Measurements from ENCODE around the gene OTOGL.

The OTOGL gene

GRCh38 chr12:80162177-80162576 lies 62.8 kb downstream of the OTOGL start:
- CTCF ChIA-PET = interaction anchor here (0.6 to 1.6 kb wide), 2 partner anchors 12 to 33 kb away, joined by 3 to 4 read pairs; no protein-coding TSS in a partner anchor
- POLR2A ChIA-PET = no interaction called here
- H3K9me3 ChIP-seq (ENCODE audit: control insufficient read depth, insufficient read depth, low read depth, low read length) = no peaks in the 10 kb centered on the region; the same call in 1 of the 2 replicates
- no peaks in the 10 kb centered on the region; a peak in 1 of 3 replicates for H3K36me3 ChIP-seq (ENCODE audit: control insufficient read depth in 2 of 2, insufficient read depth in 1 of 2, low read length in 2 of 2)
- H3K27ac ChIP-seq (ENCODE audit: extremely low read depth, low read depth, low read length) = no peak overlapping the region
- TF ChIP-seq MEIS1 (CRISPR knock-in tag; IDR thresholded peaks at IDR 0.05; ENCODE audit: borderline replicate concordance) (no peak), ZNF433 (tag by site-specific recombination; IDR thresholded peaks at IDR 0.05; ENCODE audit: low read depth) (no peak), ZNF394 (tag by site-specific recombination; IDR thresholded peaks at IDR 0.05; ENCODE audit: borderline replicate concordance) (no peak), ZNF658 (tag by site-specific recombination; IDR thresholded peaks at IDR 0.05) (no peak), GLI4 (tag by site-specific recombination; IDR thresholded peaks at IDR 0.05) (no peak), ZNF707 (tag by site-specific recombination; IDR thresholded peaks at IDR 0.05) (no peak), ZNF626 (tag by site-specific recombination; IDR thresholded peaks at IDR 0.05) (no peak), YY2 (tag by site-specific recombination; IDR thresholded peaks at IDR 0.05) (no peak), ATF2 (tag by site-specific recombination; IDR thresholded peaks at IDR 0.05; ENCODE audit: low read depth) (no peak), ZIC2 (tag by site-specific recombination; IDR thresholded peaks at IDR 0.05) (no peak), ZNF654 (tag by site-specific recombination; IDR thresholded peaks at IDR 0.05; ENCODE audit: low read depth) (no peak), ZNF354C (tag by site-specific recombination; IDR thresholded peaks at IDR 0.05; ENCODE audit: borderline replicate concordance, low read depth) (no peak), ZNF561 (tag by site-specific recombination; IDR thresholded peaks at IDR 0.05; ENCODE audit: borderline replicate concordance) (no peak), MZF1 (tag by site-specific recombination; IDR thresholded peaks at IDR 0.05; ENCODE audit: borderline replicate concordance) (no peak), ZNF366 (tag by site-specific recombination; conservative IDR thresholded peaks at IDR 0.05) (no peak), ZBTB11 (tag by site-specific recombination; conservative IDR thresholded peaks at IDR 0.05; ENCODE audit: low read depth) (no peak), KLF1 (tag by site-specific recombination; IDR thresholded peaks at IDR 0.05) (no peak)
- H3K4me1 ChIP-seq (ENCODE audit: control insufficient read depth, insufficient read depth, low read length) = no peaks in the 10 kb centered on the region
- H3K4me3 ChIP-seq (ENCODE audit: low read depth, low read length) = no peak overlapping the region

GRCh38 chr12:80165746-80166145 lies 66.4 kb downstream of the OTOGL start:
- H3K4me1 ChIP-seq (ENCODE audit: control insufficient read depth, insufficient read depth, low read length) = no peaks in the 10 kb centered on the region
- H3K36me3 ChIP-seq (ENCODE audit: control insufficient read depth in 2 of 2, insufficient read depth in 1 of 2, low read length in 2 of 2) = no peaks in the 10 kb centered on the region; a peak in 1 of 3 replicates
- no peaks in the 10 kb centered on the region; the same call in 1 of the 2 replicates for H3K9me3 ChIP-seq (ENCODE audit: control insufficient read depth, insufficient read depth, low read depth, low read length)
- POLR2A ChIA-PET = no interaction called here
- no peak overlapping the region for H3K4me3 ChIP-seq (ENCODE audit: low read depth, low read length)
- no peak for TF ChIP-seq ZNF18 (tag by site-specific recombination; IDR thresholded peaks at IDR 0.05)
- no peak for TF ChIP-seq ZBTB11 (tag by site-specific recombination; conservative IDR thresholded peaks at IDR 0.05; ENCODE audit: low read depth)
- TF ChIP-seq HOXA7 (CRISPR knock-in tag; IDR thresholded peaks at IDR 0.05; ENCODE audit: borderline replicate concordance) = no peak
- no peak for TF ChIP-seq ZIC2 (tag by site-specific recombination; IDR thresholded peaks at IDR 0.05)
- no peak for TF ChIP-seq ZNF473 (tag by site-specific recombination; IDR thresholded peaks at IDR 0.05)
- CTCF ChIA-PET = interaction anchor here (0.6 to 1.5 kb wide), 2 partner anchors 10 to 135 kb away, joined by 3 to 5 read pairs; no protein-coding TSS in a partner anchor
- H3K27ac ChIP-seq (ENCODE audit: extremely low read depth, low read depth, low read length) = no peak overlapping the region
